Lung (tissue), 12 donors: Measurements from ENCODE around the gene ZNF354C. TPM values are rescaled to one million over a fixed set of nuclear protein-coding genes. Genes with fewer than 3 reads are reported as not detected.

Experiments used
- ATAC-seq: fragments of 200-7000 bp; cut with Tn5 transposase; one replicate; pipeline ENCODE4 v1.9.1; 2020; ENCODE audit warnings: moderate number of reproducible peaks; ENCODE audit not compliant: insufficient read depth, low FRiP score
- DNase-seq, 3 donors: peaks; one replicate each; pipeline ENCODE4 v3.0.0-alpha.2; 2013 to 2017
- H3K27ac ChIP-seq, 2 donors: one replicate each; pipeline ENCODE4 v1.5.1; 2013; ENCODE audit warnings: mild to moderate bottlenecking in 2 of 2, moderate library complexity in 2 of 2, control low read depth in 1 of 2, inconsistent platforms in 1 of 2, low read depth in 1 of 2, low read length in 1 of 2
- H3K27me3 ChIP-seq, 3 donors: one replicate each; pipeline ENCODE4 v1.5.1; 2013; ENCODE audit warnings: low read length in 2 of 3; ENCODE audit not compliant: control insufficient read depth in 3 of 3, insufficient read depth in 3 of 3
- H3K36me3 ChIP-seq, 4 donors: one replicate each; pipeline ENCODE4 v1.5.1; 2013; ENCODE audit warnings: low read length in 4 of 4, mild to moderate bottlenecking in 1 of 4, moderate library complexity in 1 of 4; ENCODE audit not compliant: control insufficient read depth in 4 of 4, insufficient read depth in 4 of 4
- H3K4me1 ChIP-seq, 5 donors: one replicate each; pipeline ENCODE4 v1.5.1; 2013; ENCODE audit warnings: low read length in 5 of 5, mild to moderate bottlenecking in 2 of 5, moderate library complexity in 1 of 5; ENCODE audit not compliant: control insufficient read depth in 5 of 5, insufficient read depth in 5 of 5
- H3K4me3 ChIP-seq: one replicate; pipeline ENCODE4 v1.5.1; 2013; ENCODE audit warnings: mild to moderate bottlenecking, control low read depth, moderate library complexity
- H3K9ac ChIP-seq, 2 donors: one replicate each; pipeline ENCODE4 v1.5.1; 2013; ENCODE audit warnings: low read length in 2 of 2, control low read depth in 1 of 2; ENCODE audit not compliant: insufficient read depth in 1 of 2
- H3K9me3 ChIP-seq, 4 donors: one replicate each; pipeline ENCODE4 v1.5.1; 2013; ENCODE audit warnings: low read length in 3 of 4, mild to moderate bottlenecking in 1 of 4, moderate library complexity in 1 of 4; ENCODE audit not compliant: control insufficient read depth in 4 of 4, insufficient read depth in 3 of 4
- CTCF ChIP-seq: IDR thresholded peaks from 2 replicates; pipeline ENCODE4 v1.5.1; 2012; ENCODE audit warnings: mild to moderate bottlenecking; ENCODE audit errors: control extremely low read depth, extremely low read depth
- WGBS, 2 donors: extraction: QIAGEN DNeasy Blood & Tissue Kit; methylation state at CpG; one replicate each; pipeline ENCODE4 v1.1.7; 2013; 5-methylcytosine and 5-hydroxymethylcytosine counted together
- polyA plus RNA-seq, 2 donors: library from polyadenylated mRNA; stranded (reverse); fragments of 200-250 nt; gene quantifications; one replicate each; pipeline ENCODE4 v1.2.1, GENCODE V29; 2013
- total RNA-seq, 2 donors: library from RNA; depleted of rRNA in 1 of 2; stranded (reverse); fragments of >200 nt in 1 of 2; gene quantifications; one replicate each; pipeline ENCODE4 v1.2.1, GENCODE V29; 2014 to 2021
- donor health status: control.
- donor health status: control.
- donor health status: Bipolar disorder and iron deficiency.
- donor health status: healthy.
- donor health status: DM: yes; HTN: yes; CAD: no.

Gene ZNF354C
- total and polyA plus RNA-seq, 4 donors = 1.2 to 15.8 (median 2.6) TPM

- H3K9me3 ChIP-seq = peaks cover 2 to 37% (median 26%) of the 10 kb centered on the region in 4 donors
Measured at GRCh38 chr5:179065703-179066102, 5.5 kb downstream of the ZNF354C start.

GRCh38 chr5:179079165-179079987 is 19.2 kb downstream of the ZNF354C start:
- WGBS, 2 donors = 98% methylated on average over 11 of the region's 11 CpGs
- Histone ChIP-seq H3K9ac (no peak overlapping the region), H3K36me3 (peaks cover 25 to 62% (median 53%) of the 10 kb centered on the region in 4 donors), H3K27me3 (no peaks in the 10 kb centered on the region), H3K4me3 (no peak overlapping the region), H3K9me3 (peaks cover 36 to 78% (median 61%) of the 10 kb centered on the region in 4 donors), H3K4me1 (no peaks in the 10 kb centered on the region), H3K27ac (no peak overlapping the region)
- DNase-seq = no peak
- no peak for TF ChIP-seq CTCF
- ATAC-seq = no peak

More at GRCh38 chr5:179065703-179066102, 5.5 kb downstream of the ZNF354C start:
- ATAC-seq = no peak
- WGBS, 2 donors = 97% methylated on average over 6 of the region's 6 CpGs
- Histone ChIP-seq H3K9ac (no peak overlapping the region), H3K27me3 (no peaks in the 10 kb centered on the region), H3K36me3 (peaks cover 6 to 66% (median 30%) of the 10 kb centered on the region in 4 donors), H3K27ac (no peak overlapping the region), H3K4me1 (peaks cover 0 to 8% (median 7%) of the 10 kb centered on the region in 5 donors), H3K4me3 (no peak overlapping the region)
- TF ChIP-seq CTCF = no peak
- DNase-seq = no peak

- no peaks in the 10 kb centered on the region for H3K27me3 ChIP-seq
- no peak overlapping the region for H3K27ac ChIP-seq
- TF ChIP-seq CTCF = no peak
- H3K9ac ChIP-seq = no peak overlapping the region
- H3K36me3 ChIP-seq = peaks cover 24 to 57% (median 48%) of the 10 kb centered on the region in 4 donors
- DNase-seq = no peak
- 95 to 96% methylated on average over 4 of the region's 4 CpGs for WGBS, 2 donors
- no peaks in the 10 kb centered on the region for H3K4me1 ChIP-seq
- peaks cover 40 to 86% (median 70%) of the 10 kb centered on the region in 4 donors for H3K9me3 ChIP-seq
- no peak for ATAC-seq
- H3K4me3 ChIP-seq = no peak overlapping the region
Measured at GRCh38 chr5:179080724-179081123, 20.6 kb downstream of the ZNF354C start.
